ENCODE data around the gene GNG13.

DNA sequence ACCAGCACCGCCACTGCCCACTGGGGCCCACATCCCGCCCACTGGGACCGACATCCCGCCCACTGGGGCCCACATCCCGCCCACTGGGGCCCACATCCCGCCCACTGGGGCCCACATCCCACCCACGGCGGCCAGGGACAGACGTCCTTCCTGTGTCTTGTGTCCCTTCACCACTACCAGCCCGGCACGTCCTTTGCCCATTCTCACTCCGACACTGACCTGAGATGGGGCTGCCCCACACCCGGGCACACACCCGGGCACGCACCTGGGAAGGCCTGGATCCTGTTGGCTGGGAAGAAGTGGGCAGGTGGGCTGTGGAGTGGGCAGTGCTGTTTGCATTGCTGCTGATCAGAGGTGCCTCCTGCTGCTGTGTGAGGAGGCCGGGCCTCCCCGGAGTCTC, 28.4 kb upstream of the GNG13 start:
- TF ChIP-seq CTCF (conservative IDR thresholded peaks at IDR 0.05; ENCODE audit: low read depth, low read length) (no peak), EZH2 (IDR thresholded peaks at IDR 0.05; ENCODE audit: borderline replicate concordance, low read depth, low read length, poor library complexity, severe bottlenecking) (no peak)
